HepG2 (cell line): ENCODE data around the gene CNRIP1. TPM values are rescaled to one million over a fixed set of nuclear protein-coding genes. Genes with fewer than 3 reads are reported as not detected.

Source experiments
- ESRRA ChIP-seq: sonication (generic); formaldehyde crosslinking; IDR thresholded peaks from 2 replicates; pipeline ENCODE4 v1.5.1; 2020; ENCODE audit warnings: mild to moderate bottlenecking, low read depth, missing genetic modification reagents
- FLYWCH1 ChIP-seq: sonication (generic); formaldehyde crosslinking; IDR thresholded peaks from 2 replicates; pipeline ENCODE4 v1.8.1; 2023; ENCODE audit warnings: mild to moderate bottlenecking, missing genetic modification reagents
- FOSL1 ChIP-seq: sonication (generic); formaldehyde crosslinking; IDR thresholded peaks from 2 replicates; pipeline ENCODE4 v1.9.0; 2021; ENCODE audit warnings: missing genetic modification reagents, borderline replicate concordance
- LCORL ChIP-seq, 2 experiments: fragments of 450-650 bp in 1 of 2; sonication (generic) in 1 of 2; formaldehyde crosslinking in 1 of 2; IDR thresholded peaks; 2 replicates each; pipeline versions ENCODE4 v1.5.0 to v1.6.1; 2017 to 2020; ENCODE audit warnings: antibody characterized with exemption in 1 of 2, missing genetic modification reagents in 1 of 2
- MED13 ChIP-seq: sonication (generic); formaldehyde crosslinking; IDR thresholded peaks from 2 replicates; pipeline ENCODE4 v1.5.0; 2020; ENCODE audit warnings: missing genetic modification reagents
- NAIF1 ChIP-seq: sonication (generic); formaldehyde crosslinking; IDR thresholded peaks from 2 replicates; pipeline ENCODE4 v1.5.0; 2020; ENCODE audit warnings: mild to moderate bottlenecking, missing genetic modification reagents, borderline replicate concordance
- PREB ChIP-seq: sonication (generic); formaldehyde crosslinking; IDR thresholded peaks from 2 replicates; pipeline ENCODE4 v1.4.0; 2020; ENCODE audit warnings: missing genetic modification reagents
- RCOR2 ChIP-seq: IDR thresholded peaks from 2 replicates; pipeline ENCODE4 v1.6.1; 2016; ENCODE audit warnings: missing biosample characterization, missing genetic modification reagents
- SRSF9 ChIP-seq: fragments of 200-400 bp; formaldehyde crosslinking; IDR thresholded peaks from 2 replicates; pipeline ENCODE4 v1.6.1; 2018; ENCODE audit warnings: borderline replicate concordance, mild to moderate bottlenecking, low read depth, low read length; ENCODE audit not compliant: insufficient read depth, poor library complexity, severe bottlenecking
- THAP9 ChIP-seq: sonication (generic); formaldehyde crosslinking; IDR thresholded peaks from 2 replicates; pipeline ENCODE4; 2020; ENCODE audit warnings: missing genetic modification reagents, mild to moderate bottlenecking, borderline replicate concordance
- ZC3H4 ChIP-seq: sonication (generic); formaldehyde crosslinking; IDR thresholded peaks from 2 replicates; pipeline ENCODE4 v1.4.0; 2020; ENCODE audit warnings: missing genetic modification reagents, borderline replicate concordance
- ZKSCAN8 ChIP-seq: IDR thresholded peaks from 2 replicates; pipeline ENCODE4 v1.6.1; 2016; ENCODE audit warnings: borderline replicate concordance, missing genetic modification reagents, missing compliant biosample characterization
- ZNF30 ChIP-seq: sonication (generic); formaldehyde crosslinking; IDR thresholded peaks from 2 replicates; pipeline ENCODE4 v1.5.0; 2020; ENCODE audit warnings: mild to moderate bottlenecking, missing genetic modification reagents
- ZNF441 ChIP-seq: sonication (generic); formaldehyde crosslinking; IDR thresholded peaks from 2 replicates; pipeline ENCODE4 v1.7.0; 2021; ENCODE audit warnings: missing genetic modification reagents, borderline replicate concordance
- ZNF530 ChIP-seq: sonication (generic); formaldehyde crosslinking; IDR thresholded peaks from 2 replicates; pipeline ENCODE4 v1.5.0; 2020; ENCODE audit warnings: low read depth, mild to moderate bottlenecking, missing genetic modification reagents
- ZNF737 ChIP-seq: sonication (generic); formaldehyde crosslinking; IDR thresholded peaks from 2 replicates; pipeline ENCODE4 v1.5.0; 2020; ENCODE audit warnings: missing genetic modification reagents, mild to moderate bottlenecking, borderline replicate concordance
- ZNF891 ChIP-seq: sonication (generic); formaldehyde crosslinking; IDR thresholded peaks from 2 replicates; pipeline ENCODE4 v1.5.0; 2020; ENCODE audit warnings: mild to moderate bottlenecking, missing genetic modification reagents
- polyA plus RNA-seq, 8 experiments: library from polyadenylated mRNA; depleted of rRNA in 3 of 8; stranded (reverse) in 7 of 8; unstranded in 1 of 8; fragments of >200 nt; fragmentation: Illumina TruSeq in 4 of 8; extraction: Trizol in 4 of 8; gene quantifications; 2 replicates each; pipeline versions ENCODE4 v1.2.1 to v1.2.3, GENCODE V29; 2011 to 2016; ENCODE audit warnings: low read depth in 4 of 8, missing spikeins in 1 of 8, mixed read lengths in 1 of 8; ENCODE audit not compliant: insufficient read depth in 1 of 8
- total RNA-seq, 5 experiments: library from RNA; depleted of rRNA; stranded (reverse); fragments of >200 nt; fragmentation: Illumina TruSeq; extraction: Trizol; gene quantifications; 2 replicates each; pipeline ENCODE4 v1.2.3, GENCODE V29; 2016; ENCODE audit warnings: low read depth in 1 of 5
- TF ChIP-seq, protein P1 (sequence below): sonication (generic); formaldehyde crosslinking; IDR thresholded peaks from 2 replicates; pipeline ENCODE4 v1.4.0; 2020; ENCODE audit warnings: missing genetic modification reagents
- TF ChIP-seq, protein P2 (sequence below): sonication (generic); formaldehyde crosslinking; IDR thresholded peaks from 2 replicates; pipeline ENCODE4 v1.5.0; 2020; ENCODE audit warnings: missing genetic modification reagents

CNRIP1 gene
- total and polyA plus RNA-seq, 2 of the 13 experiments (the other 11 are each of a cell fraction or from before 2014, with no cell fraction given): not detected

DNA sequence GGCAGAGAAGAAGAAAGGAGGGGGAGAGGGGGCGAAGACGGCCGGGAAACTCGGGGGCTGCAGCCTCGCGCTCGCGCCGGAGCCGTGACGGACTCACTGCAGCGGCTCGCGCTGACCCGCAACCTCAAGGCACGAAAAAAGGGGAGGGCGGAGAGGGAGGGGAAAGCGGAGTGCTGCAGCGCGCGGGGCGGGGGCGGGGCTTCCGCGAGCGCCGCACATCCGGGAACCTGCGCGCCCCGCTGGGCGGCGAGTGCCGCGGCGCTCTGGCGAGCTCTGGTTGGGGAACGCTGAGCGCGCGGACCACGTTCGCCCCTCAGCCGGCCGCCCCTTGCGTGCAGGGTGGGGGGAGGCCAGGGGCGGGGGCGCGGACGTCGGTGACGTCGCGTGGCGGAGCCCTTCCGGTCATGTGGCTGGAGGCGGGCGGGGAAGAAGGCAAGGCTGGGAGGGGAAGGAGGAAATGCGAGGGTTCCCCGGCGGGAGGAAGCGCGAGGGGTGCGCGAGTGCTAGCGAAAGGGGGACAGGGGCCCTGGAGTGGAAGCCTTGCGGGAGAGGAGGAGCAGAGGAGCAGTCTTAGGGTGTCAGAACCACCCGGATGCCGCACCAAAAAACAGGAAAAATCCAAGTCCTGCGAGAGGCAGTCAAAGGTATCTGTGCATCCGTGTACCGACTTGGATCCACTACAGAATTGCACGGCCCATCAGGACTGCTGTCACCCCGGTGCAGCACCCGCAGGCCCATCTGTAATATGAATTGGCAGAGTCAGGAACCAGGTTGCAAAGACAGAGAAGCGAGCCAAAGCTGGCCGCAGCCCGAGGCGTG is 67.1 kb downstream of the CNRIP1 start, which contains the start of gene PPP3R1 (continued):
- TF ChIP-seq, protein P1, sequence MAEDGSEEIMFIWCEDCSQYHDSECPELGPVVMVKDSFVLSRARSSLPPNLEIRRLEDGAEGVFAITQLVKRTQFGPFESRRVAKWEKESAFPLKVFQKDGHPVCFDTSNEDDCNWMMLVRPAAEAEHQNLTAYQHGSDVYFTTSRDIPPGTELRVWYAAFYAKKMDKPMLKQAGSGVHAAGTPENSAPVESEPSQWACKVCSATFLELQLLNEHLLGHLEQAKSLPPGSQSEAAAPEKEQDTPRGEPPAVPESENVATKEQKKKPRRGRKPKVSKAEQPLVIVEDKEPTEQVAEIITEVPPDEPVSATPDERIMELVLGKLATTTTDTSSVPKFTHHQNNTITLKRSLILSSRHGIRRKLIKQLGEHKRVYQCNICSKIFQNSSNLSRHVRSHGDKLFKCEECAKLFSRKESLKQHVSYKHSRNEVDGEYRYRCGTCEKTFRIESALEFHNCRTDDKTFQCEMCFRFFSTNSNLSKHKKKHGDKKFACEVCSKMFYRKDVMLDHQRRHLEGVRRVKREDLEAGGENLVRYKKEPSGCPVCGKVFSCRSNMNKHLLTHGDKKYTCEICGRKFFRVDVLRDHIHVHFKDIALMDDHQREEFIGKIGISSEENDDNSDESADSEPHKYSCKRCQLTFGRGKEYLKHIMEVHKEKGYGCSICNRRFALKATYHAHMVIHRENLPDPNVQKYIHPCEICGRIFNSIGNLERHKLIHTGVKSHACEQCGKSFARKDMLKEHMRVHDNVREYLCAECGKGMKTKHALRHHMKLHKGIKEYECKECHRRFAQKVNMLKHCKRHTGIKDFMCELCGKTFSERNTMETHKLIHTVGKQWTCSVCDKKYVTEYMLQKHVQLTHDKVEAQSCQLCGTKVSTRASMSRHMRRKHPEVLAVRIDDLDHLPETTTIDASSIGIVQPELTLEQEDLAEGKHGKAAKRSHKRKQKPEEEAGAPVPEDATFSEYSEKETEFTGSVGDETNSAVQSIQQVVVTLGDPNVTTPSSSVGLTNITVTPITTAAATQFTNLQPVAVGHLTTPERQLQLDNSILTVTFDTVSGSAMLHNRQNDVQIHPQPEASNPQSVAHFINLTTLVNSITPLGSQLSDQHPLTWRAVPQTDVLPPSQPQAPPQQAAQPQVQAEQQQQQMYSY (CRISPR knock-in tag): no peak
- TF ChIP-seq MED13 (no peak), ESRRA (CRISPR knock-in tag) (peak; percentile 55), ZC3H4 (CRISPR knock-in tag) (no peak), NAIF1 (CRISPR knock-in tag) (peak; percentile 53; the same call in 1 of the 2 replicates), THAP9 (peak; percentile 80; the same call in 1 of the 2 replicates), FOSL1 (CRISPR knock-in tag) (no peak), ZNF441 (CRISPR knock-in tag) (peak; percentile 20; the same call in 1 of the 2 replicates), ZNF530 (CRISPR knock-in tag) (no peak), LCORL (IDR thresholded peaks at IDR 0.05) (no peak), LCORL (CRISPR knock-in tag; IDR thresholded peaks at IDR 0.05) (0 out of 2 replicates have a peak, but pooled peaks have one; percentile 39), PREB (CRISPR knock-in tag) (no peak), ZNF891 (CRISPR knock-in tag) (peak; percentile 58; the same call in 1 of the 2 replicates), ZNF737 (no peak), FLYWCH1 (no peak), ZNF30 (no peak), SRSF9 (no peak), RCOR2 (CRISPR knock-in tag) (no peak), ZKSCAN8 (CRISPR knock-in tag) (no peak; the same call in 1 of the 2 replicates)
- TF ChIP-seq, protein P2, sequence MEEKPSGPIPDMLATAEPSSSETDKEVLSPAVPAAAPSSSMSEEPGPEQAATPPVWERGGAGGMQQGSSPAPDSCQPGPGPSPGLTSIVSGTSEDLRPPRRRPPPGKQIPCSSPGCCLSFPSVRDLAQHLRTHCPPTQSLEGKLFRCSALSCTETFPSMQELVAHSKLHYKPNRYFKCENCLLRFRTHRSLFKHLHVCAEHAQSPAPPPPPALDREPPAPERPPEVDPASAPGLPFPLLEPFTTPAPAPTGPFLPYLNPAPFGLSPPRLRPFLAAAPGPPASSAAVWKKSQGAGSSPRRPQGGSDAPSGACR (CRISPR knock-in tag): peak; percentile 13; the same call in 1 of the 2 replicates
